Stimulated activated CD4-positive, alpha-beta T cell treated with anti-CD3 and anti-CD28 coated beads, Interleukin-2, amount 100 ng/mL, for 48 hours (primary cell): ENCODE measurements around the gene TRABD2B.

ENCODE experiments used
- DNase-seq, 2 donors: peaks; one replicate each; pipeline ENCODE4 v3.0.0-alpha.2; 2020

The TRABD2B gene

DNA sequence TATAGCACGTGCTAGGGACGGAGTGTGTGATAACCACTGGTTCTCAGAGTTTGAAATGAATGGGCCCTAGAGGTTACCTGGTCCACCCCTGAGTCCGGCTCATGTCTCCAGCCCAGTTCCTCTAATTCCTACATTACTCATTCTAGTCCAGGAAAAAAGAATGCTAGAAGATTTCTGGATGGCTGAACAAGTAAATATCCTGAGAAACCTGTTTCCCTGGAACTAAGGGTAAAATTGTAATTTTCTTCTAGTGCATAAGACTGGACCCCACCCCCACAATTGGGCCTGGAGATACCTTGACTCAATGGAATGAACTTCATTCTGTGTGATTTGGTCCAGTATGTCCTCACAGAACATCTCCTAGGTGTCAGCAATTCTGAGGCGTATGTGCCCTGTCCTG lies 208.4 kb downstream of the TRABD2B start:
- DNase-seq = no peak

DNA sequence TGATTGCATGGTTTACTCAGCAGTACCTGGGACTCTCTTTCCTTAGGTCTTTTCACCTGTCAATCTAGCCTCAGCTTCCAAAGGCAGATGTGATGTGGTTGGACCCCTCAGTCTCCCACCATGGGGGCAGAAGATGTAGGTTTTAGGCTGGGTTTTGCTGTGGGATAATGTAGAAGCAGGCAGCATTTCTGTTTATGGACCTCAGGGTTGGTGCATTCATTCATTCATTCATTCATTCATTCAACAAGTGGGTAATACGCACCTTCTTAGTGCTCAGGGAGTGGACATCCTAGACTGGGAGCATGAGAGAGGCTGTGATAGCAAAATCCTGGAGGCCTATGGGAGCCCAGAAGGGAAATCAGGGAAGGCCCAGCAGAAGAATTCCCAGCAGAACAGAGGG lies 209.6 kb downstream of the TRABD2B start:
- no peak for DNase-seq

DNA sequence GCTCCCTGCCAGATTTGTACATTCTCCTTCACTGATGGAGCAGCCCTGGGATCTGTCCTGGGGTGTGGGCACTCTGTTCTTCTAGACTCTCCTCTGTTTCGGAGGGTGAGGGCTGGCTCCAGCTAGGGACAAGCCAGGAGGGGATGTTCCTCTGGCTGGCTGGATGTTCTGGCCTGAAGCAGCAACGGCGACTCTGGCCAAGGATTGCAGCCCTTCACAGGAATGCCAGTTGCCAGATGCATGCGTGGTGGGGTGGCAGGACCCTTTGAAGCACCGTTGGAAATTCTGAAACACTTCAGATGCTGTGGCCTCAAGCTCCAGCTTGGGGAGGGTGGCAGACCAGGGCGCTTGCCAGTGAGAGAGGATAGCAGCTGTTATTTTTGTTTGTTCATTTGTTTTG lies 210.9 kb downstream of the TRABD2B start:
- no peak for DNase-seq

DNA sequence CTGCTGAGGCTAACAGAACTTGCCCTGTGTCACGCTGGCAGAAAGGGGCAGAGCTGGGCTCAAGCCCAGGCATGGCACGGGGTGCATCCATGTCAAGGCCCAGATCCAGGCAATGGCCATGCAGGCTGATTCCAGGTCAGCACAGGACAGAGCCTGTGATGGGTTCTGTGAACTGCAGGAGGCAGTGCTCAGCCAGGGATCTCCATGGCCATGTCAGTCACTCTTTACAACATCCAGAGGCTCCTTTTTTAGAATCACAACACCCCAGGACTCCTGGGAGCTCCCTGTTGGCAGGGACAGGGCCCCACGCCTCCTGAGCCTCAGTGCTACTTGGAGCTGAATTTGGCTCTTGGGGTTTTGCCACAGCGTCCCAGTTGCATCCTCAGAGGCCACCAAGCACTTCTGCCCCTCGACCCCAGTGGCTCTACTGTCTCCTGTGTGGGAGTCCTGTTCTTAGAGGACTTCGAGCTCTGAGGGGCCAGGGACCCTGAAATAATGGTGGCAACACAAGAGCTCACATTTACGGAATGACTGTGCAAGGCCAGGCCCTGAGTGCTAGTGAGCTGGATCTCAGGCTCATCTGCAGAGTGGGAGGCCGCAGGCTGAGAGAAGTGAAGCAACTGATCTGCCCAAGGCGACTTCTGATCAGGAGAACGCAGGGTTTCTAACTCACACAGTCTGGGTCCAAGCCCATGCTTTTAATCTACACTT lies 211.5 kb downstream of the TRABD2B start:
- no peak for DNase-seq

DNA sequence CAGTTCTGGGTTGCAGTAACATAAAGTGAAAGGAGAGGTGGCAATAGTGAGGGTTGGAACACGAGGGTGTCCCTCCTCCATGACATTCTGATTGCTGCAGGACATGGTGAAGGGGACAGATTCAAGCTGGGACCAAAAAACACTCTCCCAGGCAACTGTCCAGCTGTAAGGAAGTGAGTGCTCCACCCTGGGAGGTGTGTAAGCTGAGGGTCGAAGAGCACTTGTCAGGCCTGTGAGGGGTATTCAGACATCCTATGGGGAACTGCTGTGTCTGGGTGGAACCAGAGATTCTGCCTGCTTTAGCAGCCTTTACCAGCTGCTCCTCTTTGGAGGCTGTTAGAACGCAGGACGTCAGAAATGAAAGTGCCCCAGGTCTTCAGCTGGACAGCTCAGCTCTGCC lies 212.1 kb downstream of the TRABD2B start:
- DNase-seq = no peak

DNA sequence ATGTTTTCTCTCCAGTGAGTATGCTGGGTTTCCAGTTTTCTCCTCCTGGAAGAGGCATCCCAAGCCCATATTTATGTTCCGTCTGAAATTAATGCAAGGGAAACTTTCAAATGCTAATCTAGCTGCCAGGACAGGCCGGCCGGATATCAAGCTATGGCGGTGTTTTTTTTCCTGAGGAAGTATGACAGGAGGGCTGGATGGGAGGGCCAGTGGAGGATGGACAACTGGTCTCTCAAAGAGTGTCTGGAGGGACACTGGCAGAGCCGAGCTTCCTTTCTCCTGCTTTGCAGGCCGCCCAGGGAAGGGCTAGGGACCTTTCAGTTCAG lies 212.7 kb downstream of the TRABD2B start:
- no peak for DNase-seq

DNA sequence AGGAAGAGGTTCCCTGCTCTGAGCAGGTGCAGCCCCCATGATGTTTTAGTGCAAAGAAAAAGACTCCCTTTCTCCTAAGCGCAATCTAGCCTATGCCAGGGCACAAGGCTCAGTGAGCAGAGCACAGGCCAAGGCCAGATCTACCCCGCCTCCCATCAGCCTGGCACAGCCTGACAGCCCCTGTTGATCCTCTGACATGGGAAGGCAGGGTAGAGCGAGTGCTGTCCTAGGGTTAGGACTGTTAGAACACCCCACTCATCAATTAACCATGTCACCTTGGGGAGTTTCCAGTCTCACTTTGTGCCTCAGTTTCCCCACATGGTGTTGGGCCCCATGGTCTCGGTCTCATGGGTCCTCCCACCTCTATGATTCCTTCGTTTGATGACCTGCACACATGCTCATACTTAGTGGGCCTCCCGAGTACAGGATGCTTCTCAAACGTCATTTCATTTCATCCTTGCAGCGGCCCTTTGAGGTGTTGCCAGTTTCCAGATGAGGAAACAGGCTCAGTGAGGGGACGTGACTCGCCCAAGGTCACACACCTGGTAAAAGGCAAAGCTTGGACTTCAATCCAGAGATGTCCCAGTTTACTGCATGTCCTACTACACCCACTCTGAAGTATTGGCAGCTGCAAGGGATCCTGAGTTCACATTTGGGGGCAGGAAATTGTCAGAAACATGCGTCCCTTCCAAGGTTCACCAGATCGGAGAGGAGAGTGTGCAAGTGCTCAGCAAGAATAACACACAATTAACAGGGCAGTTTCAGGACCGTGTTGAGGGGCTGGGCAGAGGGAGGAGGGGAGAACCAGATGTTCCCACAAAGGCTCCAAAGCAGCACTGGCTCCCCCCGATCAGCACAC lies 213.3 kb downstream of the TRABD2B start:
- no peak for DNase-seq

DNA sequence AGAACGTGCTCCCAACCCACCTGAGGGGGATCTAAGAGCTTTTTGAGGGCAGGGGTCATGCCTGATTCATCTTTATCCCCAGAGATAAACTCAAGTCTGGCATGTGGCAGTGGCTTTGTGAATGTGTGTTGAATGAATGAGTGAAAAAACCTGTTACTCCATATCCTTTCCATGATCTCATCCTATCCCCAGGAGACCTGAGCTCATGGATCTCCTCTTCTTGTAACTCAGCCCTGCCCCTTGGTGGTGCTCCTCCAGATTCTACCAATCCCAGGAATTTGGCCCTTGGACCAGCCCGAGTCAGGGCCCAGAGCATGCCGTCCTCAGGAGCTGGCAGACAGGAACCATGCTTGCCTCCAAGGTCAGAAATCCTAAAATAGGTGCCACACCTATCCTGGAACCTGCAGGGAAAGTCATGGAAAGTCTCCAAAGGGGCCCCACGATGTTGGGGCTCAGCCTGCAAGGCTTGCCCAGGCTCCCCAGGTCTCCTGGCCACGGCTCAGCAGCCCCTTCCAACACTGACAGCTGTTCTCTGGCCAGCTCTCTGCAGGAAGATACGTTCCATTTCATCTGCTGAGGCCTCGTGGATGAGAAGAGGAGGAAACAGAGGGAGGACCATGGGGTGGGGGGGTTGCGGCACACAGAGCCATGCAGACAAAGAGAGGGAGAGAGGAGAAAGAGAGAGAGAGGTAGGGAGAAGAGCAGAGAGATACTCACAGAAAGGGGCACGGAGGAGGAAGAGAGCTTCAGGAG lies 214.6 kb downstream of the TRABD2B start:
- no peak for DNase-seq

DNA sequence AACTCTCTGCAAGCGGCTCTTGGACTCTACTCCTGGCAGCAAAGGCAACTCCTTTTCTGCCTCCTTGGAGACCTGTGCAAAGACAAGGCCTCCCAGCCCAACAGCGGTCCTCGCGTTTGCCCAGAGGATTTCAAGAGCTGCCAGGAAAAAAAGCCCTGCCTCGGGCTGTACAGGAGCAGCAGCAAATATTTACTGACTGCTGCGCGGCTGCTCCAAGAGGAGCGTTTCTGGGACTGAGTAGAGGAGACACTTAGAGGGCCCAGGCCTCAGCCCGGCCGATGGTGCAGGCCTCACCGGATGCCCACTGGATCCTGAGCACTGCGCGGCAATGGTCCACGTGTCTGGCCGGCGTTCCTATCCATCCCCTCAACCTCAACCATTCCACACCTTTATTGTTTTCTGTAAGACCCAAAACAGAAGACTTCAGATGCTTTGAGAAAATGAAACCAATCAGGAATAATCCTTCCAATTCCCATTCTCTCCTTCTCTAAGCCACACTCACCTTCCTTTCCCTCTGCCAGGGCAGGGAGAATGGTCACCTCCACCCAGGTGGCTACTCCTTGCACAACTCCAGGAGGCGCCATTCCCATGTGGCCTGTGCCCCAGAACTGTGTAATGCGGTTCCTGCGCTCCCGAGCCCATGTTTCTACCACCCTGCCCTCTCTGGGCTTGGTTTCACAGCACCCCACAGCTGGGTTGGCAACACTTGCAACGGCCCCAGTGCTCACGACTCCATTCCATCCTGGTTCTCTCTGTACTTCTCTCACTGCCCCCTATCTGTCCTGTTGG lies 215.8 kb downstream of the TRABD2B start:
- DNase-seq = no peak

DNA sequence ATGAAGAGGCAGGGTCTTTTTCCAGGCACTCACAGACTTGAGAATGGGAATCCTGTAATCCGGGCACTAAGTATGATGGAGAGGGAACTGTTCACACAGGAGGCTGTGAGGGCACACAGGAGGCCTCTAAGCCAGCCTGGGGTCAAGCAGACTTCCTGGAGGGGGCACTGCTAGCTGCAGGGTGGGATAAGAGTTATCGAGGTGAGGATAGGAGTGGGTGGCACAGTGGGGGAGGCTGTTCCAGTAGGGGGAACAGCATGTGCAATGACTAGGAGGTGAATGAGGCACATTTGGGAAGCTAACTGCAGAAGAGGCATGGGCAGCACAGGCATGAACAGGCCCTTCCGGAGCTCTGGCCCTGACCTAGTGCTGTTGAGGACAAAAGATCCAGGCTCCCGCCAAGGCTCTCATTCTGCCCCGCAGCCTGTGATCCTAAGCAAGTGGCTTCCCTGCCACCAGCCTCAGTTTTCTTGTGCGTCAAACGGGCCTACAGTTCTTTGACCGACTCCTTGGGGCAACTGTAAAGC lies 216.7 kb downstream of the TRABD2B start:
- no peak for DNase-seq

DNA sequence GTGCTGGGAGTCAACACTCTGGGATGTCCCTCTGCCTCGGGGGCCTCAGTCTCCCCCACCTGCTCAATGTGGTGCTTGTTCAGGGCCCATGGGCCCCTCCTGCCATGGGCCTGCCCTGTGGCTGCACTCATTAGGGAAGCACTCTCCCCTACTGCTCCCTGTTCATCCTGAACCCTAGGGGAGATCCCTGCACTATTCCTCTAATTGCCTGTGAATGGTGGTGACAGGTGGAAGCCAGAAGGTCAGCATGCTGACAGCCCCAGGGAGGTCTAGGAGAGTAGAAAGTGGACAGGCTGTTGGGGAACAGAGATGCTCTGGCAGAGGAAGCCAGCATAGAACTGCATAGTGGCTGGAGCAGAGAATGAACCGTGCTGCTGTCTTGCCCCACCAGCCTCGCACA lies 217.6 kb downstream of the TRABD2B start:
- DNase-seq = no peak

DNA sequence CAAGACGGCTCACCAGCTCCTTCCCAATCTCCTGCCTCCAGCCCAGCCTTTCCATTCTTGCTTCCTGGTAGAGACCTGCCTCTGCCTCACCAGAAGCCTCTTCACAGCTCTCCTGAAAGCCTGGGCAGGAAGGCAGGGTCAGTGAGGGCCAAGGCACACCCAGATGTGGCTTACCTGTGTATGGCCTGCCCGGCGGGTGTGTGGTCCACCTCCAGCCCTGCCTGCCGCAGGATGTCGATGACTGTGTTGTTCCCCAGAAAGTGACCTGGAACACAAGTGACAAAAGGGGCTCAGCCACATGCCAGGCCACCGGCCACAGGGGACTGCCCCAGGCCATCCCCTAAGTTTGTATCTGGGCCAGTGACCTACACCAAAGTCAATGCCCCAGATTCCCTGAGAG lies 218.9 kb downstream of the TRABD2B start:
- no peak for DNase-seq

DNA sequence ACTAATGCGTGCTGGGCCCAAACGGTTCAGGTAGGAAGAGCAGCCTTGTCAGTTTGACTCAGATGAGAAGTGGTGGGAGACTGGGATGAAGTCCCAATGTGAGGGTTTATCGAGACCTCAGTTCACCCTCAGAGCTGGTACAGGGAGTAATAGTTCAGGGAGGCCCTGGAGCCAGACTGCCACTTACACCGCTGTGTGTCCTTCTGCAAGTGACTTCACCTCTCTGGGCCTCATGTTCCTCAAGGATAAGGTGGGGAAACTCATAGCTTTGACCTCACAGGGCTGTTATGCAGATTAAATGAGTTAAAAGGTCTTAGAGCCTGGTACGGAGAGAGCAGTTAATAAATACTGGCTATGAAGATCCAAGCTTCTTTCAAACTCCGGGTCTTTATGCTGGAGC lies 219.9 kb downstream of the TRABD2B start:
- DNase-seq = no peak

DNA sequence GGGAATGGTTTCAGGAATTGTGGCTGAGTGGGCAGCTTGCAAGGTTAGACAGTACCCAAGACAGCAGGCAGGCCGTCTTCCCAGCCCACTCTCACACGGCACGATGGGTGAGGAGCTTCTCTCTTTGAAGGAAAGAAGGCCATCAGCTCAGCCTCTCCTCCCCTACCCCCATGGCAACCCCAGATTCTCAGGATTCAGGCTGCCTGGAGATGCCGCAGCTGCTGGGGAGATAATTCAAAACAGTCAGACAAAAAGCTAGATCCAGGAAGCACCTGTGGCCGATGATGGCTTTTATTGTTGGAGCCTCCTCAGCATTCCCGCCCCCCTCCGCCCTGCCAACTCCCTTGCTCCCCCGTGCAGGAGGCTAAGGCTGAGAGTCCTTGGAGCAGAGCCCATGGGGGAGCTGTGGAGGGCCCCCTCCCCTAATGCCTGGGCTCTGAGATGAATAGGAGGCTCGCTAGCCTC lies 220.5 kb downstream of the TRABD2B start:
- DNase-seq = no peak

DNA sequence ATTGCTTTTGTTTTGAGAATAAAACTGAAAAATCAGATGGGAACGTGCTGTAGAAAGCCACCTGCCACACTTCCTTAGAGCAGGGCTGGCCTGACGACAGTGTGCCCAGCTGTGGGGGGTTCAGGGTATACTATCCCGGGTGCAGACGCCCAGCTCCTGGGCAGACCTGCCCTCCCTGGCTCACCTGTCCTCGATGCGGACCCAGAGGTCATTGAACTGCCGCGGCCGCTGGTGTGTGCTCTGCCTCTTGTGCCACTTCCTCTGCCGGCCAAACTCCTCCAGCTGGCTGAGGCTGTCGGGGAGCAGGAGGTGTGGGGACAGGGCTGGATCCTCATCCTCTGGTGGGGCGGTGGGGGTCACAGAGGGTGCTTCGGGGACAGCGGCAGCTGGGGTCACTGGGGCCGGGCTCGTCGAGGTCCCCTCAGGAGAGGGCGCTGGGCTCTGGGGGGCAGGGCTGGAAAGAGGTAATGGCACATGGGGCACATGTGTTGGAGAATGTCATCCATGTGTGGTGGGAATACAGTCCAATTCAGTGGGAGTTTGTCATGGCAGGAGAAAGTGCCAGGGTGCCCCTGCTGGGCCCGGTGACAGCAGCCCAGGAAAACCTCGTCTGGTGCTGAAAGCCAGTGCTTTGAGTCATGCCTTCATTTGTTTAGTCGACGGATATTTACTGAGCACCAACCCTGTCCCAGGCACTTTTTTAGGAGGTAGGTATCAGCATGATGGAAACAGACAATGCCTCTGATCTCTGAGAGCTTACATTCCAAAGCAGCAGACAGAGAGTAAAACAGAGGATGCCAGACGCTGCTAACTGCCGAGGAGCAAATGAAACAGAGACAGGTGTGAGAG lies 222.0 kb downstream of the TRABD2B start:
- no peak for DNase-seq

DNA sequence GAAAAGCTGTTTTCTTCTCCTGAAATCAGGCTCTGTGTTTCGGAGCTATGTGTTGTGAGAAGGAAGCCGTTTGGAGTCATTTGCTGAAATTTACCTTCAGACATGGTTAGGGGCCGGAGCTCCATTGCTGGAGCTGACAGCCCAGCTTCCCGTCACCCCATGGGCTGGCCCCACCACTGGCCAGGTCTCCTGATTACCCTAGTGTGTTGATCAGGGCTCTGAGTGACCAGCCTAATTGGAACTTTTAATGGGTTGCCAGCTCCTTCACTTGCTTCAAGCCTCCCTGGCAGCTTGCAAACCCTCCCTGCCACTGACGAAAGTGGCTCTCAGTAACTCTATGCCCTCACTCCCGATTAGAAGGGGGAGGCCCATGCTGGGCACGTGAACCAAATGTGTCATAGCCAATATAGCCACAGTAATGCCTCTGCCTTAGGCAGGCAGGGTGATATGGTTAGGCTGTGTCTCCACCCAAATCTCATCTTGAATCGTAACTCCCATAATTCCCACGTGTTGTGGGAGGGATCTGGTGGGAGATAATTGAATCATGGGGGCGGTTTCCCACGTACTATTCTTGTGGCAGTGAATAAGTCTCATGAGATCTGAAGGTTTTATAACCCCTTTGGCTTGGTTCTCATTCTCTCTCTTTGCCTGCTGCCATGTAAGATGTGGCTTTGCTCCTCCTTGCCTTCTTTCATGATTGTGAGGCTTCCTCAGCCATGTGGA lies 224.1 kb downstream of the TRABD2B start:
- DNase-seq = no peak

DNA sequence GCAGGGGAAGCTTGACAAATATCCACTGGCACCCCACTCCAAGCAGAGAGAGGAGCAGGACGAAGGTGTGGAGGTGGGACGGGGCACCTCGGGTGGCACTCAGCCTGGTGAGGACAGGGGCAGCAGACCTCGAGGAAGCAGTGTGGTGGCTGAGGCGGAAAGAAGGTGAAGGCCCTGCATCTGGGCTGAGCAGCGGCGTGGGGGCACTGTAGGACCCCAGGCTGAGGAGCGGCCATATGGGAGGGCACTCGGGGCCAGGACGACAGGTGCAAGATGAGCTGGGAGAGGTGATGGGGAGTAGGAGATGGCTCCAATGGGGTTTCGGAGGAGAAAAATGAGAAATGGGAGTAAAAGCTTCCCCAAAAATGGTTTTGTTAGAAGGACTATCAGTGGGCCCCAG lies 224.9 kb downstream of the TRABD2B start:
- no peak for DNase-seq

DNA sequence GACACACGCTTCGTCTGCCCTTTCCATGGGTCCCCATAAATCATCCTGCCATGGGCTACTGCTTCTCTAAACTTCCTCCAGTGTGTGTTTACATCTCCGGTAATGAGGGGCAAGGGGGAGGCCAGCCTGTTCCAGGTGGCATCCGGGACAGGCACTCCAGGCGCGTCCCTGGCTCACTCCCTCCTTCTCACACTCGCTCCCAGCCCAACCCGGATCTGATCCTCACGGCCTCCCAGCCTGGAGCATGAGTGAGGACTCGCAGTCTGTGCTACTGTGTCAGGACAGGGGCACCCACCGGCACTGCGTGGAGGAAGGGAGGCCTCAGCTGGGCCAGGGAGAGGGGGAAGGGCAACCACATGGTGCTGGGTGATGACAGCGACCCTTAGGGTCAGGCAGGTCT lies 225.4 kb downstream of the TRABD2B start:
- DNase-seq = no peak

DNA sequence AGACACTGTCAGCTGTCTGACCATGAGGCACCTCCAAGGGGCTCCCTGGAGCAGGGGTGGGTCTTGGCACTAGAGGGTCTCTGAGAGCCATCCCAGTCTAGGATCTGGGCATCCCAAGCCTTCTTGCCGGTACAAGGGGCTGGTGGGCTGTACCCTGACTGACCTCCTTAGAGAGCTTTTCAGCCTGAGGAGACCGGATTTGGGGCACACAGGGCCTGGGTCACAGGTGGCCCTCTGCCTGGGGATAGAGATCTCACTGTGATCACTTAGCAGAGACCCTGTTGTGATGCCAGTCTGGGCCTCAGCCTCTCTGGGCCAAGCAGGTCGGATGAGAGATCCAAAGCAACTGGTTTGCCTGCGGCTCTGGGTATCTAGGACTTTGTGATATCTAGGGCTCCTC lies 227.2 kb downstream of the TRABD2B start:
- DNase-seq = no peak

DNA sequence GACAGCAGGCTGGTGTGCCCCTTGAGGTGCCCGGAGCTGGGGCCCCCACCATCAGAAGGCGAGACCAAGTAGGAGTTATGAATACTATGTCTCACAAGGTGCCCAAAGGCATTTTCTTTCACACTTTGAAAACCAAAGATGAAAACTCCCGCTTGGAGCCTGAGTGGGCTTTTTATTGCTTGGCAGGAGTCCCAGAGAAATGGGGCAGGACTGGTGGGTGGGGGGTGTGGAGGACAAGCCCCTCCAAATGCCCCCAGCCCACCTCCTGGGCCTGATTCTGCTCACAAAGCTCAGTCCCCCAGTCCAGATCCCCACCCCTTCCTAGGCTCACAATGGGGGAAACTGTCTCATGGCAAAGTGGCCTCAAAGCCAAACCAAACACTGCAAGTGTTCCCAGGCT lies 227.9 kb downstream of the TRABD2B start:
- no peak for DNase-seq

DNA sequence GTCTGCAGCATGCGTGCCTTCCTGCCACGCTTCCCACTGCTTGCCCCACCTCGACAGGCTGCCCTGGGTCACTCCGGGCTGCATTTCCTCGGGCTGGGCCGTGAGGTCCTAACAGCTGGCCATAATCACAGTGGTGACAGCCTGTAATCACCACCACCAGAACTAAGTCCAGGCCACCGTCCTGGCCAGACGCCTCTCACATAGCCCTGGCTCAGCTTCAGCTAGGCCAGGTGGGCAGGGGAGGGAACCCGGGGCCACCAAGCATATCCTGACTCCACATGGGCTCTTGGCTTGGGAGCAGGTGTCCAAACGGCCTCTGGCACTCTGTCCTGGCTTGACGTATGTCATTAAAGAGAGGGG lies 229.5 kb downstream of the TRABD2B start:
- no peak for DNase-seq
